Measurements from ENCODE around the gene MARCHF3. TPM values are rescaled to one million over a fixed set of nuclear protein-coding genes. Genes with fewer than 3 reads are reported as not detected.
"Not testable (repeated sequence)": the region's sequence is repeated elsewhere in the genome, so short reads cannot be mapped to it uniquely, and the experiment has no call there.

Gene MARCHF3
- total and polyA plus RNA-seq, 2 donors (not counting 3 experiments of a cell fraction or from before 2014, with no cell fraction given) = 31.9 to 35.0 TPM

- H4K20me1 ChIP-seq (replicated peaks; ENCODE audit: control insufficient read depth, extremely low read depth, insufficient read depth, low read length); BruUV-seq (replicated peaks); H3K9me3 ChIP-seq (replicated peaks; ENCODE audit: control insufficient read depth, insufficient read depth, low read length); H3K9ac ChIP-seq (replicated peaks; ENCODE audit: extremely low read depth, insufficient read depth, low read length); H3K79me2 ChIP-seq (ENCODE audit: control insufficient read depth, insufficient read depth, low read length); dilution Hi-C loops (cut with MboI; ENCODE audit: extremely low pct_ligation_motif_present, low sequenced_read_pairs); H3K27me3 ChIP-seq (ENCODE audit: control insufficient read depth in 2 of 2, insufficient read depth in 2 of 2, low read length in 2 of 2); POLR2A ChIA-PET; H3K27ac ChIP-seq (ENCODE audit: insufficient read depth, low read depth, low read length); H2AFZ ChIP-seq (ENCODE audit: low read depth, low read length); H3K9me1 ChIP-seq (replicated peaks; ENCODE audit: control insufficient read depth, extremely low read depth, insufficient read depth, low read length); H3K4me1 ChIP-seq (ENCODE audit: control insufficient read depth, extremely low read depth, insufficient read depth, low read length); H3K4me2 ChIP-seq (ENCODE audit: insufficient read depth, low read length); H3K4me3 ChIP-seq (replicated peaks in 1 of 3; ENCODE audit: insufficient read depth in 1 of 3, low read depth in 1 of 3, low read length in 3 of 3); FAIRE-seq; DNase-seq (ENCODE audit: low read depth, low spot score): not testable (repeated sequence)
- peaks cover under 1 to 12% of the 10 kb centered on the region in 2 experiments for H3K36me3 ChIP-seq (ENCODE audit: control insufficient read depth in 2 of 2, extremely low read depth in 1 of 2, insufficient read depth in 2 of 2, low read length in 2 of 2)
- intact Hi-C loops (cut with micrococcal nuclease) = loop anchor here (2.0 to 5.0 kb wide), 2 partner anchors 203 to 653 kb away; no protein-coding TSS in a partner anchor
- CTCF ChIA-PET = interaction anchor here (1.2 kb wide), 1 partner anchor 15 kb away, joined by 3 read pairs; no protein-coding TSS in a partner anchor
Measured at GRCh38 chr5:126839407-126839806, 191.0 kb downstream of the MARCHF3 start.

DNA sequence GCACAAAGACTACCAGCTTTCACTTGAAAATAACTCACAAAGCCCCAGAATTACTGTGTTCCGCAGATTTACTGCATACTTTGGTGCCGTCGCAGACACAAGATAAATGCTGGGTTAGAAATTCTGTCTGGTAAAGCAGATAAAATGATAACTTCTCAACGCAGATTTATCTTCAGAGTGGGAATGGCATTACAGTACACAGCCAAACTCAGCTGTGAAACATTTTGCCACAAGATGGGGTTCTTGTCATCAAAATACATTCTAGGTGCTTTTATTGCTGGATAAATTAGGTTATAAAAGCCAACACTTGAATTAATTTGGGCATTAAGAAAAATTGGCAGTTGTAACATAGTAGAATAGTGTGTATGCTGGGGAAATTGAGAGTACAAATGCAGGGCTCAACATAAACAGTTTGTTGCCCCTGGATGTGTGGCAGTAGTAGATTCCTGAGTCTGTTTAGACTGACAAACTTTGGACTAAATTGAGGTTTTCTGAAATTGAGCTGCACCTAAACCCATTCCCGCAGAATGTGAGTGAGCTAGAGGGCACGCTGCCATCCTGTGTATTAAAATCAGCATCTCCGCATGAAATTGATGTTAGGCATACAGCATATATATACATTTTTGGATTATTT lies 192.3 kb downstream of the MARCHF3 start:
- Histone ChIP-seq H2AFZ (ENCODE audit: low read depth, low read length) (no peak overlapping the region), H3K27ac (ENCODE audit: insufficient read depth, low read depth, low read length) (no peak overlapping the region), H3K4me3 (replicated peaks in 1 of 3; ENCODE audit: insufficient read depth in 1 of 3, low read depth in 1 of 3, low read length in 3 of 3) (no peak overlapping the region), H3K27me3 (ENCODE audit: control insufficient read depth in 2 of 2, insufficient read depth in 2 of 2, low read length in 2 of 2) (no peaks in the 10 kb centered on the region), H3K4me2 (ENCODE audit: insufficient read depth, low read length) (no peak overlapping the region), H3K9me1 (replicated peaks; ENCODE audit: control insufficient read depth, extremely low read depth, insufficient read depth, low read length) (no peaks in the 10 kb centered on the region), H3K79me2 (ENCODE audit: control insufficient read depth, insufficient read depth, low read length) (peaks cover 2% of the 10 kb centered on the region), H3K4me1 (ENCODE audit: control insufficient read depth, extremely low read depth, insufficient read depth, low read length) (no peaks in the 10 kb centered on the region), H4K20me1 (replicated peaks; ENCODE audit: control insufficient read depth, extremely low read depth, insufficient read depth, low read length) (no peaks in the 10 kb centered on the region), H3K9ac (replicated peaks; ENCODE audit: extremely low read depth, insufficient read depth, low read length) (no peak overlapping the region), H3K9me3 (replicated peaks; ENCODE audit: control insufficient read depth, insufficient read depth, low read length) (no peaks in the 10 kb centered on the region), H3K36me3 (ENCODE audit: control insufficient read depth in 2 of 2, extremely low read depth in 1 of 2, insufficient read depth in 2 of 2, low read length in 2 of 2) (peaks cover 2 to 20% of the 10 kb centered on the region in 2 experiments)
- intact Hi-C loops (cut with micrococcal nuclease) = loop anchor here (1.0 to 5.0 kb wide), 4 partner anchors 205 to 654 kb away; partner anchors contain the start of gene MEGF10
- FAIRE-seq (peak; percentile 59), DNase-seq (ENCODE audit: low read depth, low spot score) (peak; percentile 54)
- BruUV-seq (replicated peaks) = no TSS peak
- CTCF ChIA-PET = interaction anchor here (0.6 to 3.0 kb wide), 26 partner anchors 10 to 1651 kb away, joined by 3 to 51 read pairs (median 4); no protein-coding TSS in a partner anchor
- POLR2A ChIA-PET = no interaction called here
- dilution Hi-C loops (cut with MboI; ENCODE audit: extremely low pct_ligation_motif_present, low sequenced_read_pairs) = no loop called here
- TF ChIP-seq MYC (IDR thresholded peaks at IDR 0.05; ENCODE audit: low read depth, low read length) = no peak
- TF ChIP-seq, protein P1, sequence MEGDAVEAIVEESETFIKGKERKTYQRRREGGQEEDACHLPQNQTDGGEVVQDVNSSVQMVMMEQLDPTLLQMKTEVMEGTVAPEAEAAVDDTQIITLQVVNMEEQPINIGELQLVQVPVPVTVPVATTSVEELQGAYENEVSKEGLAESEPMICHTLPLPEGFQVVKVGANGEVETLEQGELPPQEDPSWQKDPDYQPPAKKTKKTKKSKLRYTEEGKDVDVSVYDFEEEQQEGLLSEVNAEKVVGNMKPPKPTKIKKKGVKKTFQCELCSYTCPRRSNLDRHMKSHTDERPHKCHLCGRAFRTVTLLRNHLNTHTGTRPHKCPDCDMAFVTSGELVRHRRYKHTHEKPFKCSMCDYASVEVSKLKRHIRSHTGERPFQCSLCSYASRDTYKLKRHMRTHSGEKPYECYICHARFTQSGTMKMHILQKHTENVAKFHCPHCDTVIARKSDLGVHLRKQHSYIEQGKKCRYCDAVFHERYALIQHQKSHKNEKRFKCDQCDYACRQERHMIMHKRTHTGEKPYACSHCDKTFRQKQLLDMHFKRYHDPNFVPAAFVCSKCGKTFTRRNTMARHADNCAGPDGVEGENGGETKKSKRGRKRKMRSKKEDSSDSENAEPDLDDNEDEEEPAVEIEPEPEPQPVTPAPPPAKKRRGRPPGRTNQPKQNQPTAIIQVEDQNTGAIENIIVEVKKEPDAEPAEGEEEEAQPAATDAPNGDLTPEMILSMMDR (IDR thresholded peaks at IDR 0.05; ENCODE audit: extremely low read depth in 1 of 2, insufficient read depth in 1 of 2, low read depth in 1 of 2, low read length in 2 of 2) = peak; percentile 8 to 34

All from endothelial cell of umbilical vein (primary cell).